Stimulated activated CD4-positive, alpha-beta T cell treated with anti-CD3 and anti-CD28 coated beads, TNF-alpha, amount 100 ng/mL, for 24 hours (primary cell): Measurements from ENCODE around the gene COMT.

Experiments used
- DNase-seq, 3 experiments: peaks; one replicate each; pipeline ENCODE4 v3.0.0-alpha.2; 2020; ENCODE audit warnings: low read depth in 3 of 3

Gene COMT

GRCh38 chr22:19969141-19969928 is 27.8 kb downstream of the COMT start:
- no peak for DNase-seq

- no peak for DNase-seq
Observed at GRCh38 chr22:19970031-19970478, 28.5 kb downstream of the COMT start.

GRCh38 chr22:19970479-19971275 is 29.1 kb downstream of the COMT start:
- peak; percentile 57 to 80 (median 65) for DNase-seq

GRCh38 chr22:19971276-19972124 is 29.9 kb downstream of the COMT start:
- DNase-seq, result no peak

- no peak for DNase-seq
Observed at GRCh38 chr22:19972251-19972650, 30.7 kb downstream of the COMT start.

- no peak for DNase-seq
Observed at GRCh38 chr22:19972652-19973550, 31.3 kb downstream of the COMT start.

GRCh38 chr22:19973551-19974267 is 32.1 kb downstream of the COMT start:
- no peak for DNase-seq

GRCh38 chr22:19974268-19974861 is 32.8 kb downstream of the COMT start:
- DNase-seq, result no peak

- DNase-seq, result no peak
Observed at GRCh38 chr22:19974935-19975706, 33.5 kb downstream of the COMT start.

- no peak for DNase-seq
Observed at GRCh38 chr22:19975707-19976035, 34.1 kb downstream of the COMT start.

- no peak for DNase-seq
Observed at GRCh38 chr22:19976671-19977070, 35.1 kb downstream of the COMT start.

GRCh38 chr22:19977296-19978243 is 36.0 kb downstream of the COMT start:
- DNase-seq, result no peak

- no peak for DNase-seq
Observed at GRCh38 chr22:19978748-19979147, 37.2 kb downstream of the COMT start.

GRCh38 chr22:19979712-19980493 is 38.3 kb downstream of the COMT start:
- no peak for DNase-seq

- DNase-seq, result no peak
Observed at GRCh38 chr22:19980766-19981165, 39.2 kb downstream of the COMT start.

- DNase-seq, result no peak
Observed at GRCh38 chr22:19981171-19981960, 39.8 kb downstream of the COMT start.
